GM21723 (cell line): ENCODE results near the gene SND1.
"Not testable (repeated sequence)": the region's sequence is repeated elsewhere in the genome, so short reads cannot be mapped to it uniquely, and the experiment has no call there.

Experiments used
- ATAC-seq: cut with Tn5 transposase; IDR thresholded peaks from one replicate; pipeline ENCODE4 v1.9.1; 2021; ENCODE audit warnings: mild to moderate bottlenecking, moderate library complexity; ENCODE audit not compliant: unreplicated experiment

Gene SND1

DNA sequence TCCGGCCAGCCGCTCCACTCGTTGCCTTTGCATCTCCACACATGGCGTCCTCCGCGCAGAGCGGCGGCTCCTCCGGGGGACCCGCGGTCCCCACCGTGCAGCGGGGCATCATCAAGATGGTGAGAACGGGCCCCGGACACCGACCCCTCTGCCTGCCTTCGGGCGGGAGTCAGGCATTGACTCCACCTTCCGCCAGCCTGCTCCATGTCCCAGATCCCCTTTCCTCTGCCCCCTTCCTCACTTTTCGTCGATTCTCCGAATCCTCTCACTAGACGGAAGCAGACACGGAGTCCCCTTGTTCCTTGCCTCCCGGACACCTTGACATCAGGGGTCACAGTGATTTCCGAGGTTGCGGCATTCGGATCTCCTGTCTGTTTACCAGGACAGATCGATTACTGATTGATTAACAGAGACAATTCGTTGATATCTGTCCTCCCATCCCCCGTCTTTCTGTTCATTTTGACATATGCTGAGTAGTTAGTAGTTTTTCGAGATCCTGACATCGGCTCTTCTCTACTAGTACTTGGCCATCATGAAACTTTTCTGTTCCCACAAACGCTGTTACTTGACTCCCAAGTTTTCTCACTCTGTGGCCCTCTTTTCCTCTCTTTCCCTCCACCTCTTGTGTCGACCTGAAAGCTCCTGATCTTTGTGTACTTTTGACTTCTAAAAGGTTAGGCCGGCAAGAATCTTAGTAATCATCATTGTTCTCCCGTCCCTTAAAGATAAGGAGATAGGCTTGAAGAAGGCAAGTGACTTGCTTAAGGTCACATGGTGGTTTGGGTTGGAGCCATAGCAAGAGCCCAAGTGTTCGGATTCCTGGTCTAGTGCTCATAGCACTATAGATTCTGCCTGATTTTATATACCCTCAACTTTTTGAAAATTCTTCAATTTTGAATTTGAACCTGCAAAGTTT, 597 bp downstream of the SND1 start:
- ATAC-seq = peak; percentile 21

DNA sequence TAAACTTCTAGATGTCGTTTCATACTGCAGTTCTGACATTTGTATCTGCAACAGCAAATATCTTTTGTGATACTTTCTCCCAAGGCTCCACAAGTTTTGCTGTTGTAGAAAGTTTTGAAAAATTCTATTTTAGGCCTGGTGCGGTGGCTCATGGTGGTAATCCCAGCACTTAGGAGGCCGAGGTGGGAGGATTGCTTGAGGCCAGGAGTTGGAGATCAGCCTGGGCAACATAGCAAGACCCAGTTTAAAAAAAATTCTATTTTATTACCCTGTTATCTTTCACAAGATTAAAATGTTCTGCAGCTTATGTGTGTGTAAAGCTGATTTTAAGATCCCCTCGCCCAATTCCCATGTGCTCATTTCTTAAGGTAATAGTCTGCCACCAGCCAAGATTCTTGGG, 1.4 kb downstream of the SND1 start:
- ATAC-seq = no peak

DNA sequence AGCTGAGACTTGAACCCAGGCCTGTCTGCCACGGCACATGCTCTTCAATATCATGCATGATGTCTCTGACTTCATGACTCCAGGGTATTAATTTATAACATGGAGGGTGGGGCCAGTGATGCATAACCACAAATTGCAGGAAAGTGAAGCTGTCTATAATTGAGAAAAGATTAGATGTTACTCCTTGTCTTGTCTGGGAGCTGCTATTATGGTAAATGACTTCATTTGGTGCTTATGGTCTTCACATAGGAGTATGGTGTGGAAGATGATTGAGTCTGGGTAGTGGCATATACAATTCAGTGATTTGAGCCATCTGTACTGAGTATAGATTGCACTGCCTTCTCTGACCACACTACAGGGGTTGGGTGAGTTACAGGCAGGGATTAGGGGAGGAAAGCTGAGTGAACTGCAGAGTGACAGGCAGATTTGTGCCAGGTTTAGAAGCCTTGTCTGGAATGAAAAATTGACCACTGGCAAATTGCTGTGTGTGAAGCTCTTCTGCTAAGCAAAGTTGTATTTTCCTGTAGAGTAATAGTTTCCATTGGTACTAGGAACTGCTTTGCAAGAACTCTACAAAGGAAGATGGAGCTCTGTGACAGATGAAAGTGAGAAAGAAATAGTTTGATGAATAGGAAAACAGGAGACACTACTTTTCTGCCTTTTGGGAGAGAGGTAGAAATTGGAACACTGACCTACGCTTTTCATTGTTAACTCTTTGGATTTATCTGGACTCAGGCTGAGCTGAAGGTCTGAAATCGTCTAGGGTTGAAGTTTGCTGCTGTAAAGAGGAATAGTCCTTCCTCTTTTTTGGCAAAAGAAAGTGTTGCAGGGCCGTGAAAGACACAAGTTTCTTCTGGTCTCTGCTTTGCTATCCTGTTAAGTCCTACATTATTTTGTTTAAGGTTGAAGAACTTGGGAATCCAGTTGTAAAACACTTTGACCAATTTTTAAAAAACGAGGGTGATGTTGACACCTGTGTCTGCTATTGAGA, 2.7 kb downstream of the SND1 start:
- no peak for ATAC-seq

DNA sequence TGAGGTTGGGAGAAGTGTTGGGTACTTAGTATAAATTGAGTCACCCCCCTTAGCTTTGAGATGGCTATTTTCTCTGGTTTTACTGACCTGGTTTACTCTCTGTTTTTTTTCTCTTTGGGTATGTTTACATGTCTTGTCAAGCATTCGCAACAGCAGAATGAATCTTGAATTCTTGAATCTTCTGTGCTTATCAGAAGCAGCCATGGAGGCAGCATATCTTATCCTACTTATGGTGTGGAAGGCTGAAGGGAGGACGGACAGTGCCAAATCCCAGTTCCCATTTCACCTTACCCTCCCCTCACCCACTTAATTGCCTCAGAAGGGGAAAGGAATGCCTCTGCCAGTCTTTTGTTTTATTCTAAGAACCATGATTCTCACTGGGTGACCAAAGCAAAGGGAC, 3.7 kb downstream of the SND1 start:
- ATAC-seq = no peak

DNA sequence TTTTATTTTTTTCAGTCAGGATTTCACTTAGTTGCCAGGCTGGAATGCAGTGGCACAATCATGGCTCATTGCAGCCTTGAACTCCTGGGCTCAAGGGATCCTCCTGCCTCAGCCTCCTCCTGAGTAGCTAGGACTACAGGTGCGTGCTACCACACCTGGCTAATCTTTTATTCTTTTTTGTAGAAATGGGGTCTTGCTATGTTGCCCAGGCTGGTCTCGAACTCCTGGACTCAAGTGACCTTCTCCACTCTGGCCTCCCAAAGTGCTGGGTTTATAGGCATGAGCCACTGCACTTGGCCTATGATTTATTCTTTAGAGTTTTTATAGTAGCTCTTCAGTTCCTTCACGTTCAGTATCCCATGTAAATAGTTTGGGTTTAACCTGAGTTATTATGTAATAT, 5.5 kb downstream of the SND1 start:
- ATAC-seq = no peak

DNA sequence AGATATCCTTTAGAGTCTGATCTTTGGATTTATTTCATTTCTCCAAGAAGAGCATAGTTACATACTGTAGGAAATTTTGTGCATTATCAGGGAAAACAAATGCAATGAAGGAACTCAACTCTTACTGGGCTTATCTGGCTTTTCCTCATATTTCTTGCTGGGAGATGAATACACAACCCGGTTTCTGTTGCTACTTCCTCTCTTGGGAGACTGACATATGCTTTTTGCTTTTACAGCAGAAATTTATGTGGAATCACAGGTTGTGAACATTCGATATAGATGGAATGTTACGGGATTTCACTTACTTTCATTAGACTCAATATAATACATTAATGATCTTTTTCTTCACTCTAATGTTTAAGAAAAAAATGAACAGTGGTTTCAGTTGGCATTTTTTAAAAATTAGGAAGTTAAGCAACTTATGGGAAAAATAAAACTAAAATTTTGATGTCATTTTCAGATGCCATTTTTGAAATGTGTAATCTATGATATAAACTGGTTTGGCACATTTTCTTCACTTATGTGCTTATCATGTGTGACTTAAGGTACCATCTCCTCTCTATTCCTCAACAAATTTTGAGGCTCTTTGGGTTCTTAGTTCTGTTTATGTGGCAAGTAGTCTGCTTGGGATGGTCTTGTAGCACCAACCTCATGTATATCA, 7.1 kb downstream of the SND1 start:
- no peak for ATAC-seq

DNA sequence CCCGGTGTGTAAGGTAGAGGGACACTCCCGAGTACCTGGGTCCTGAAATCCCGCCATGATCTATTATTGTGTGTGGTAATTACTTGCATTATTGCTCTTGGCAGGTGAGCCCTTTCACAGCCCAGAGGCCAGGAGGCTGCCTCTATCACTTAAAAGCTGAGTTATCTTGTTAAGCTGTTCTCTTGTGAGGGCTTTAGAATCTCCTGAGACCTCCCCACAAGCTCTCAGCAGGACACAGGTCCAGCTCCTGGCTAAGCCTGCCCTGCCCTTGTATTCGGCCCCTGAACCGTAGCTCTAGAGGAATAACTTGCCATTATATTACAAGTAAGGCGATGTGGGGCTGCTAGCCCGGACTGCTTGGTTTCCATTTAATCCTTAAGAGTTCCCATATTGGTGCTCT, 13.9 kb downstream of the SND1 start:
- no peak for ATAC-seq

DNA sequence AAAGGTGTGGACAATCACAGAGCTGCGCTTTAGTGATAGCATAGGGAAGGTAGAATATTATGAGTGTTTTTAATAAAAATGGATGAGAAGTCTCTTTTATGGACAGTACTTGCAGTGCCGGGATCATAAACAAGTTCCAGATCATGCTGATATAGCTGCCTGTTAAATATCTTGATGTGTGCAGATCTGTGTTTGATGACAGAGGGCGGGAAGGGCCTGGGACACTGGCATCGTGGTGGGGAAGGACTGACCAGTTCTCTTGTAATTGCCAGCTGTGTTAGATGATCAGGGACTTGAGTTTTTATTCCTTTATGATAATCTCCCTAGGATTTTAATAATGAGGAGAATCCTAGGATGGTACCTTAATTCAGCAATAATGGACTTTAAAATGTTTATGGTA, 14.6 kb downstream of the SND1 start:
- ATAC-seq = no peak

DNA sequence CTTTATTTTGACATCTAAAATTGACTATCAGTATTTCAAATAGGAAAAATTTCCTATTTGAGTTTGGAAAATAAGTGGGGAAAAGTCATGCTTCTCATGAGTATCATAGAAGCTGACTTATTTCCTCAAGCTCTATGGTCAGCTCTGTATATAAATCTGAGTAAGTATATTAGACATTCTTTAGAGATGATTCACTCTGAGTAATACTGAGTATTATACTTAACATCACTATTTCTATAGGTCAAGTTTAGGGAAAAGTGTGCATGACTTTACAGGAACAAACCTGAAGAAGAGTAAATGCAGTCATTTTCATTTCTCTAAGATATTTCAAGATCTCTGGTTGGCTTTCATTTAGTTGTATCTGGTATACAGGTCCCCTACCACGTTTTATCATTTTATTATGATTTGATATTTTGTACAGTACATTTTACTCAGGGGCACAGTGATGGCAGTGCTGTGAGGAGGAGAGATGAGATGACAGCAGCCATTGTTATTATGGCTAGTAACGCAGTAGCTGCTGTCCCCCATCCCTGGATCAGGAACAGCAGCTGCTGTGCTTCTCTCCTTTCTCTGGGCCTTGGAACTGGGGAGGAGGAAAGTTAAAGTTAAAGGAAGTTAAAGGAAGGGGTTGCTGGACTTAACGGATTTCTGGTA, 15.2 kb downstream of the SND1 start:
- no peak for ATAC-seq

DNA sequence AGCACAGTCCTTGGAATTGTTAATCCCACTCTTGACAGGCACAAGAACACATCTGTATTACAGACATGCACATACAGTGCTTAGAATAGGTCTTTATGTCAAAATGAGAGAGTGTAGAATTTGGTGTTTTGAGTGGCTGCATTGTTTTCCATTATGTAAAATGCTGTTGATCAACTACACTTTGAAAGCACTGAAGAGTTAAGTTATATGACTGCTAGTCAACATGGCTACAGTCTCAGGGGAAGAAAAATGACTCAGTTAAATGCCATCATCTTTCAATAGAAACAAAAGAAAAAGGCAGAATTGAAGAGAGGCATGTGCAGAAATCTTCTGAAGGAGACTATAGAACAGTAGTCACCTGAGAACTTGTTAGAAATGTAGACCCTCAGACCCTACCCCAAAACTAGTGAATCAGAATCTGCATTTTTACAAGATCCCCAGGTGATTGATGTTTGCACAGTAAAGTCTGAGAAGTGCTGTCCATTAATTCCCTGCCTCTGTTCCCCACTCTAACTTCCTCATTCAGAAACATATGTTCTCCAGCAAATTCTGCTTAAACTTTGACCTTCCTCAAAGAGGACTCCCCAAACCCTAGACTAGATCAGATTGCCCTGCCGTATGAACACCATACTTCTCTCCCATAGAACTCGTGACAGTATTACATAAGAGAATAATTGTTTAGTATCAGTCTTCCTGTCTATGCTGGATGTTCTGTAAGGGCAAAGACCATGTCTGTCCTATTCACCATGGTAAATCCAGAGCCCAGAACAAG, 16.0 kb downstream of the SND1 start:
- ATAC-seq = no peak

DNA sequence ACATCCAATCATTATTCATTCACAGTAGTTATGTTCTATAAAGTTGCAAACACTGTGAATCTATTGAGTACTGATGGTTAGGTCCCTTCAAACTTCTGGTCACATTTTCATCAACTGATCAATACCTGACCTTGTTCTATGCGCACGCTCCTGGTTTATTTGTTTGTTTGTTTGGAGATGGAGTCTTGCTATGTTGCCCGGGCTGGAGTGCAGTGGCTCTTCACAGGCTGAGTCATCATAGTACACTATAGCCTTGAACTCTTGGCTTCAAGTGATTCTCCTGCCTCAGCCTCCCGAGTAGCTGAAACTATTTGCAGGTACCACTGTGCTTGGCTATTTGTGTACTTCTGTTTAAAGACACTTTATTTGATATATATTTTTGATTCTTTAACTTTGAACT, 19.3 kb downstream of the SND1 start:
- no peak for ATAC-seq

DNA sequence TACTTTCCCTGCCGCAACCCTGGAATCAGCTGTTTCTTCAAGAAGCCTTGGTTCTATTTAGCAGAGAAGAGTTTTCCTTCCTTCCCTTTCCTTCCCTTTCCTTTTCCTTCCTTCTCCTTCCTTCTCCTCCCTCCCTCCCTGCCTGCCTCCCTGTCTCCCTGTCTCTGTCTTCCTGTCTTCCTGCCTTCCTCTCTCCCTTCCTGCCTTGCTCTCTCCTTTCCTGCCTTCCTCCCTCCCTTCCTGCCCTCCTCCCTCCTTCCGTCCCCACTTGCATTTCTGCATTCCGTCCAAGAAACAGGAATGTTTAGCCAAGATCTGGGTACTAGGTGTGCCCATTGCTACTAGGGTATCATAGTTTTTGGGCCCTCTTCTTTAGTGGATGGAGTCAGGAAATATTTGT, 21.9 kb downstream of the SND1 start:
- no peak for ATAC-seq

DNA sequence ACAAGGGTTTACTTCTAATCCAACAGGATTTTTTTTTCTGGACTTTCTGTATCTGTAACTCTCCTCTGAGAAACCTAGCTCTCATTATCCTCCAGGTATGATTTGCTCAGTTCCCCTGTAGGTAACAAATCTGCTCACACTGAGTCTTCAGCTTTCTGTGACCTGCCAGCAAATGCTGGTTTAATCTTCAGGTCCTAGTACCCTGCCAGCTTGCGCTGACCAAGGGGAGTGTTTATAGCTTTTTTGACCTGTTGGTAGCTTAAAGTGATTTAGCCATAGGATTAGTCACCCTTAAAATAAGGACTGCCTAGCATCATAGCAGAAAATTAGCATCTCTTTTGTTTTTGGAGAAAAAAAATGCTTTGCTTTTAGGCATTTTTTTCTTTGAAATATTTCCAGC, 22.4 kb downstream of the SND1 start:
- no peak for ATAC-seq

DNA sequence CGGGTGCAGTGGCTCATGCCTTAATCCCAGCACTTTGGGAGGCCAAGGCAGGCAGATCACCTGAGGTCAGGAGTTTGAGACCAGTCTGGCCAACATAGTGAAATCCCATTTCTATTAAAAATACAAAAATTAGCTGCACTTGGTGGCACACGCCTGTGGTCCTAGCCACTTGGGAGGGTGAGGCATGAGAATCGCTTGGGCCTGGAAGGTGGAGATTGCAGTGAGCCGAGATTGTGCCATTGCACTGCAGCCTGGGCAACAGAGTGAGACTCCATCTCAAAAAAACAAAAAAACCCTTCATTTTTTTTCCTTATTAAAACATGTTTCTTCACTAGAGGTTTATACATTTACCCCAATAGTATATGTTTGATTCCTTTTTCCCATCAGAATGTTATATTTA, 22.9 kb downstream of the SND1 start:
- ATAC-seq = not testable (repeated sequence)

DNA sequence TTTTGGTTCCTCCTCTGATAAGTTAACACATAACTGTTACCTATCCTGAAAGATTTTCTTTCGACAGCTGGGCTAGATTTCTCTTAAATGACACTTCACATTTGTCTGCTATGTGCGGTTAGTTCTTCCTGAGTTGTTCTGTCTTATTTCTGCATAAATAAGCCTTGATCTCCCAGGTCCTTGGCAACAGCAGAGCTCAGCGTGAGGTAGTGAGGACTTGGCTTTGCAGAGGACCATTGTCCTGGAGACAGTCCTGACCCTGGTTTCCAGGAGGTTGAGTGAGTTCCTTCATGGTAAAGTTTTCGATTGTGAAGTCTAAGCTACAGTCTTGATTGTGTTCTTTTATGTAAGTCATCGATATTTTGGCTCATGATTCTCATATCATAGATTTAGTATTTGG, 23.7 kb downstream of the SND1 start:
- ATAC-seq = no peak

DNA sequence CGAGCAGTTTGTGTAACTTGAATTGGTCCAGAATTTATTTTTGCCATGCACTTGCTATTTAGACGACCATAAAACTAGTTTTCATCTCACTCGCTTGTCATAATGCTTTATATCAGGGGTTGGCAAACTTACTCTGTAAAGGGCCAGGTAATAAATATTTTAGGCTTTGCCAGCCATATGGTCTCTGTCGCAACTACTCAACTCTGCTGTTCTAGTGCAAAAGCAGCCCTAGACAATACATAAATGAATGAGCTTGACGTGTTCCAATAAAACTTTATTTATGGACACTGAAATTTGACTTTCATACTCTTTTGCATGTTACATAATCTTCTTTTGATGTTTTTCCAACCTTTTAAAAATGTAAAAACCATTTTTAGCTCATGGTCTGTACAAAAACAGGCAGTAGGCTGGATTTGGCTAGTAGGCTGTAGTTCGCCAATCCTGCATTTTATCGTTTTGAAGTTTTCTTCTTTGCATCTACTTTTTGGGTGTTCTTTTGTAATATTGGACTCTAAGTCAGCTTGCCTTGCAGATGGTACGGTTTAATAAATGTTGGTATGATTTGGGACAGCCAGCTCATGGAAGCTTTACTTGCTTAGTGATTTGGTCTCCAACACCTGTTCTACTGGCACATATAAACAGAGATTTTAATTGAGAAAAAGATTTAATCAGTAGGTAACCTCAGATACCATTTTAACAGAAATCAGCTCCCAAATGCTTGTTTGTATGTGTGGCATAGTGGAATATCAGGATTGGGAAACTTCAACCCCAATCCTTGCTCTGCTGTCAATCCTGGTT, 25.6 kb downstream of the SND1 start:
- ATAC-seq = no peak

DNA sequence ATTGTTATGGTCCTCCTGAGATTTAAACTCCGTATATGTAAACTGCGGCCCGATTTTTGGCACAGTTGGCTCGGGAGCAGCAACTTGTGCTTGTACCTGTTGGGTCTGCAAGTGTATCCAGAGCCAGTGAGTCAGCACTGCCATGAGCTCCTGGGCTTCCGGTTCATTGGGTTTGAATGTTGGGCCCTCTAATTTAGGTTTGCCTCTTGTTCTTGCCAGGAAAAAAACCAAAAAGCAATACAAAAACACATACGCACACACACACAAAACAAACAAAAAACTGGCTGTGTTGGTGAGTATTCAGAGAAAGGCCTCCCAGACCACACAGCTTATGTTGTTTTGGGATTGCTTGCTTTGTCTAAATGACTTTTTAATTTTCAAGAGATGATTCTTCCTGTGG, 26.3 kb downstream of the SND1 start:
- ATAC-seq = no peak

DNA sequence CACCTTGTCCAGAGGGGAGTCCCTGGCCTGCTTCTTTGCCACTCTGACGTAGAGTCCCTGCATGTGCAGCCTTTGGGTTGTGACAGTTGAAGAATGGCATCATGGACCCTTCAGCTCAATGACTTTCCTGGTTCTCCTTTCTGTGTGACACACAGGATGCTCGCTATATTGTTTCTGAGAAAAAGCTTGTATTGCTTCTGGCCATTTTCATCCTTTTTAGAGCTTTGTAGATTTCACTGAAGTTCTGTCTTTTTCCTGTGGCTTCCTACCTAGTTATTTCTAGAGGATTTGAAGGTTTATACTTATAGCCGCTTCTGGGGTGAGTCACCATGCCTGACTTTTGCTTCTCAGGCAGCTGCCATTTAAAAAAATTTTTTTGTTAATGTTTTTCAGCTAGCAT, 27.0 kb downstream of the SND1 start:
- ATAC-seq = peak; percentile 70

DNA sequence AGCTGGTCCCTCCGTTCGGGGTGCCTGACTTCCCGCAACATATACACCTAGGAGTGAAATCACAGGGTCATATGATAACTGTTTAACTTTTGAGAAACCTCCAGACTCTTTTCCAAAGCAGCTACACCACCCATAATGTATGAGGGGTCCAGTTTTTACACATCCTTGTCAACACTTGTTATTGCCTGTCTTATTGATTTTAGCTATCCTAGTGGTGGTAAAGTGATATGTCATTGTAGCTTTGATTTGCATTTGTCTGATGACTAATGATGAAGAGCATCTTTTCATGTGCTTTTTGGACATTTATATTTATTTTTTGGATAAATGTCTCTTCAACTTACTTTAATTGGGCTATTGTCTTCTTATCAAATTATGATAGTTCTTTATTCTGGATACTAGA, 29.0 kb downstream of the SND1 start:
- no peak for ATAC-seq
